ENCODE measurements around the gene DDX41.

DDX41 gene

DNA sequence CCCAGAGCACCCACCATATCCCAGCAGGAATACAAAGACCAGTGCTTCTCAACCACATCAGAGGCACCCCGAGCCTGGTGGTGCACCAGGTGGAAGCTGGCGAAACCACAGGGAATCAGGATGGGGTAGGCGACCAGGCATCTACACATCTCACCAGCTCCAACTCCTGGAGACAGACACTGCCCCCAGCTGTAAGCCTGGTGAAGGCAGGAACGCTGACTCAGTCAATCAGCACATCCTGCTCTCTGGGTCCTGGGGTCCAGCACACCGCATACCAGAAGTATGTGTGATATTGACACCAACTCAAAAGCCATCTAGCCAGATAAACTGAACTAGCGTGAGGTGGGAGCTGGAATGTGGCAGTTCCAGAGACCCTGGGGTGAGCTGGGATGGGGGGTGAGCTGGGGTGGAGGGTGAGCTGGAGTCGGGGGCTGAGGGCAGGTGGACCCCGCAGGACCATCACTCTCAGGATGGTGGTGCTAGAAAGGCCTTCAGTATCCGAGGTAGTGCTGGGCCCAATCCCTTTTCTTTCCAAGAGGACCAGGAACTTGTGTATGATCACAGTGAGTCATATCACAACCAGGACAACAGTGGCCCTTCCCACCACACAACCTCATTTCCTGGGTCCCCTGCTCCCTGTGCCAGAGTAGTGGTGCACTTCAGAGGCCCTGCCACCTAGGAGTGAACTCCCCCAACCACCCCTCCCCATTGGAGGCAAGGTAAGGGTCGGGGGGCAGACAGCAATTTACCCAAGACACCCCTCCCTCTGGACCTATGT, 45.8 kb downstream of the DDX41 start:
- DNase-seq (ENCODE audit: low read depth in 1 of 2, low spot score in 1 of 2) = no peak

DNA sequence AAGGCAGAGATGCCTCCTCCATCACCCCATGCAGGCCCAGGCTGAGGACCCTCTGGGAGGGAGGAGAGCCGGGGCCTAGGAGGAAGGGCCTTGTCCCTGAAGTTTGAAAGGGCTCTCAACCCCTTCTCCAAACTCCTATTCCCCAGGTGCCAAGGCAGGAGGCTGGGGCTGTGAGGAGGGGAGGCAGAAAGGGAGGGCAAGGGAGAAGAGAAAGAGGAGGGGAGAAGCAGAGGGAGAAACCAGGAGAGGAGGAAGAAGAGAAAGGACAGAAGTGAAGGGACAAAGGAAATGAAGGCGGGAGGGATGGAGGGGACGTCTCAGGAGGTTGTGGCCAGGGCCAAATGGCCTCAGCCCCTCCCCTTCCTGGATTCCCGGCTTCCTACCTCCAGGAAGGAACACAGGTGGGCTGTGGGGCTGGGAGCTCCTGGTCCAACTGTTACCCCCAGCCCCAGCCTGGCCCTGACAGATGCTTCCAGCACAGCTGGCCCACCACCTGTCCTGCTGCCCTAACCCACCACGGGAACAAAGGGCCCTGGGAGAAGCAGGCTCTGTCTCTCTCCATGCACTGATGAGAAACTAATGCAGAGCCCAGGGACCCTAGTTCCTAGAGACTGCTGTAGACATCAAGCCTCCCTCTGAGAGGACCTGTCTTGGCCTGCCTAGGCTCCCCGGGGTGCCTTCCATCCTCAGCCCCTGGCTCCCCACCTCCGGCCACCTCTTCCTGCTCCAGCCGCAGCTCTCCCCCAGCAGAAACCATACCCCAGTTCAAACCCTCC, 46.8 kb downstream of the DDX41 start:
- DNase-seq (ENCODE audit: low read depth in 1 of 2, low spot score in 1 of 2) = no peak

DNA sequence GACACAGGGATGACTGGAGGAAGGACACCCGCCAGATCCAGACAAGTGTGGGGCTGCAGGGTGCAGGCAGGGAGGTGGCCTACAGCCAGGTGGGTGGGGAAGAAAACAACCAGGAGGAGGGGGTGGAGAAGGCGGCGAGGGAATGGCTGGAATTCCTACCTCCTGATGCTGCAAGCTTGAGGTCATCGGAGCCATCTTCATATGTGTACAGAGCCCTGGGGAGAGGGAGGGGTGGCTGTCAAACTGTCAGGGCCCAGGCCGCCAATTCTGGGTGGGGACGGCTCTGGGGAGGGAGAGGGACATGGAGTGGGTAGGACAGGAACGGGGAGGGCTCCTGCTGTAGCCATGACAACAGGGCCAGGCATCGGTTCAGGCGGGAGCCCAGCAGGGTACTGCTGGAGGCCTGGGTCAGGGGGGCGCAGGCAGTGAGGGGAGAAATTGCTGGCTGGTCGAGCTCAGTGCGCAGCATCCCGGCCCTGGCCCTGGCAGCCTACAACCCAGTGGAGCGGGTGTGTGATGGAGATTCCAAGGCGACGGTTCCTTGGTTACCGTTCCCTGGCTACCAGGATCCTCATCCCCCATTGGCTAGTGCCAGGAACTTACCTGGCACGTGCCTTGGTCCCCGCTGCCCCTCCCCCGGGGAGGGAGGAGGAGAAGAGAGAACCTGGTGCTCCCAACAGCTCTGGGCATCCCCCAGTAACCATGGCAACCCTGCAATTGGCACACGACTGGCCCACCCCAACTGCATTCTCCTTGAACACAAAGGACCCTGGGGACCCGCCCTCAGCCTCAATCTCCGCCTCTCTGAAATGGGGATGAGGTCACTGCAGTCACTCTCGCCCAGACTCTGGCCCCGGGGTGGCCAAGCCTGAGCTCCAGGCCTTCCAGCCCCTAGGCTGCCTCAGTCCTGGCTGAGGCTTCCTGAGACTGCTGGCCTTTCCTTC, 47.8 kb downstream of the DDX41 start:
- DNase-seq (ENCODE audit: low read depth in 1 of 2, low spot score in 1 of 2) = no peak

DNA sequence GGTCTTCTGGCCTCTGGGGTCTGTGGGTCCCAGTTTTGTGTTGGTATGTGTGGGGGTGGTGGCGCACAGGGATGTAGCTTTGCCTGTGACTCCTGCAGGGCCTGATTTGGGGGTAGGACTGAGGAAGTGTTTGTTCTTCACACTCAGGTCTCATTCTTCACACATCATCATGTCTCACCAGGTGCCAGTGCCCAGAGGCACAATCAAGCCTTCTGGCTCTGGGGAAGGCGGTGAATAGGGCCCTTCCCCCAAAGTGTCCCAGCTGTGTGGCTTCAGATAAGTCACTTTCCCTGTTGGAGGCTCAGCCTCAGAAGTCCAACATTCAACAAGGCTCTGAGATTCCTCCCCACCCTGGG, 48.5 kb downstream of the DDX41 start:
- no peak for DNase-seq (ENCODE audit: low read depth in 1 of 2, low spot score in 1 of 2)

DNA sequence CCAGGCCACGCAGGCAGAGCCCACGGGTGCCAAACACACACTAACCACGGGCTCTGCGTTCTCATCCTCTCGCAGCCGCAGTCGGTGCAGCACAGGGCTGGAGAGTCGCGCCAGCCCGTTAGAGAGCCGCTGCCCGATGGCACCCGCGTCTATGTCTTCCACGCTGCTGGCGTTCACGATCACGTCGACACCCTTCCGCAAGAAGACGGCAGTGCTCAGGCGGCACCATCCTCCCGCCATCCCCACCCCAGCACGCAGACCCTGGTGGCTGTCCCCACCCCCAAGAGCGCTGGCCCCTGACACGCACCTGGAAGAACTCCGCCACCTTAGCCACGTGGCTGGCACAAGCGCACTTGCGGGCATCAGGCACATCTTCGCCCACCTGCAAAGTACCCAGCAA, 49.3 kb downstream of the DDX41 start:
- DNase-seq (ENCODE audit: low read depth in 1 of 2, low spot score in 1 of 2) = no peak

DNA sequence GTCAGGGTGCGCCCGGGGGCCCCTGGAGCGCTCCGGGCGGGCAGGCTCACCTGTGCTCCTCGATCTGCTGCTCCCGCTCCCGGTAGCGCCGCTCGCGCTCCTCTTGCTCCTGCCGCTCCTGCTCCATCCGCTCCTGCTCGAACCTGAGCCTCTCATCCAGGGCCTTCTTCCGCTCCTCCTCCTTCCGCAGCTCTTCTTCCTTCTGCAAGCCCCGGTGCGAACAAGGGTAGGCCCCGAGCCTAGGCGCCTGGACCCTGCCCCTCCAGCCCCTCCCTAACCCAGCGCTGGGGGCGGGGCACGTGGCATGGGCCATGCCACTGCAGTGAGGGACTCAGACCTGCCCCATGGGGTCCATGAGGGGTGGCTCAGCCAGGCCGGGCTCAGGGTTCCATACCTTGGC, 49.9 kb downstream of the DDX41 start:
- no peak for DNase-seq (ENCODE audit: low read depth in 1 of 2, low spot score in 1 of 2)

DNA sequence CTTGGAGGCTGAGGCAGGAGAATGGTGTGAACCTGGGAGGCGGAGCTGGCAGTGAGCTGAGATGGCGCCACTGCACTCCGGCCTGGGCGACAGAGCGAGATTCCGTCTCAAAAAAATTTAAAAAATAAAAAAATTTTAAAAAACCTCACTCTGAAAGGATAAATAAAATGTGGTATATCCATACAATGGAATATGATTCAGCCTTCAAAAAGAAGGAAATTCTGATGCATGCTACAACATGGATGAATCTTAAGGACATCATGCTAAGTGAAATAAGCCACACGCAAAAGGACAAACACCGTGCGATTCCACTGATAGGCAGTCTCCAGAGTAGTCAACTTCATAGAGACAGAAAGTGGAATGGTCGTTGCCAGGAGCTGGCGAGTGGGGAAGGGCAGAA, 51.7 kb downstream of the DDX41 start:
- no peak for DNase-seq (ENCODE audit: low read depth in 1 of 2, low spot score in 1 of 2)

DNA sequence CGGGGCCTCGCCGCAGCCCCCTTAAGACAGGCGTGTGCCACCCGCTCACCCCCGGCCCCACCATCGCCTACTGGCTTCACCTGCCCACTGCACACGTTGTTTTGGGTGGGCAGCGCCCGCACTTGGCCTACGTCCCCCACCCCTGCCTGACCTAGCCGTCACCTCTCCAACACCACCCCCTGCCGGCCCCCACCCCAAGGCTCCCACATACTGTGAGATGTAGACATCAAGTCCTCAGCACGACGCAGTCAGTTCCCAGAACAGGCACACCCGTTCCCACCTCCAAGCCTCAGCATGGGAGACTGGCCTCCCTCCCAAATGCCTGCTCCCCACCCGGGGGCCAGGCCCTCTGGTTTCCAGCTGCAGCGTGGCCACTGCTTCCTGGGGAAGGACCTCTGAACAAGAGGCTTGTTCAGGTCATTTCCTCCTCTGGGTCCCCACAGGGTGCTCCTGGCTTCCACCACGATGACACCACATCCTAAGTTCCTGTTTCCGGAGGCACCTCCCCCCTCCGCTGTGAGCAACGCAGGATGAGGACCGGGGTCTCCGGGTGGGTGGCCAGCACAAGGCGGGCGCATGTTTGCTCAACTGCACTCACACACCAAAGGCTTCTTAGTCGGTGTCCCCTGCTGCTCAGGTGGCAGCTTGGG, 54.6 kb downstream of the DDX41 start:
- DNase-seq (ENCODE audit: low read depth in 1 of 2, low spot score in 1 of 2) = no peak
